Hepatocyte (in vitro differentiated cells): ENCODE results near the gene ZNF385D. TPM values are rescaled to one million over a fixed set of nuclear protein-coding genes. Genes with fewer than 3 reads are reported as not detected.

ENCODE experiments used
- DNase-seq: peaks from one replicate; pipeline ENCODE4 v3.0.0-alpha.2; 2016; ENCODE audit warnings: low spot score
- H2AFZ ChIP-seq: fragments of 200-600 bp; sonication (generic); 2 replicates; pipeline ENCODE4 v1.6.0; 2016; ENCODE audit warnings: antibody characterized with exemption, mild to moderate bottlenecking
- H3K27ac ChIP-seq: fragments of 200-600 bp; sonication (generic); 2 replicates; pipeline ENCODE4 v1.5.1; 2016; ENCODE audit warnings: mild to moderate bottlenecking
- H3K27me3 ChIP-seq: fragments of 200-600 bp; sonication (generic); 2 replicates; pipeline ENCODE4 v1.6.1; 2016
- H3K36me3 ChIP-seq: fragments of 200-600 bp; sonication (generic); replicated peaks from 2 replicates; pipeline ENCODE4 v1.5.1; 2016; ENCODE audit warnings: low read depth; ENCODE audit not compliant: insufficient read depth
- H3K4me1 ChIP-seq: fragments of 200-600 bp; sonication (generic); 2 replicates; pipeline ENCODE4 v1.5.1; 2016; ENCODE audit warnings: mild to moderate bottlenecking, moderate library complexity; ENCODE audit not compliant: insufficient read depth
- H3K4me2 ChIP-seq: fragments of 200-600 bp; sonication (generic); 2 replicates; pipeline ENCODE4 v1.6.0; 2016
- H3K4me3 ChIP-seq: fragments of 200-600 bp; sonication (generic); 2 replicates; pipeline ENCODE4 v1.5.1; 2016; ENCODE audit warnings: mild to moderate bottlenecking
- H3K79me2 ChIP-seq: fragments of 200-600 bp; sonication (generic); 2 replicates; pipeline ENCODE4 v1.6.0; 2017; ENCODE audit warnings: mild to moderate bottlenecking
- H3K9me2 ChIP-seq: fragments of 200-600 bp; sonication (generic); replicated peaks from 2 replicates; pipeline ENCODE4 v1.6.0; 2017; ENCODE audit warnings: mild to moderate bottlenecking; ENCODE audit not compliant: insufficient read depth
- H3K9me3 ChIP-seq: fragments of 200-600 bp; sonication (generic); 2 replicates; pipeline ENCODE4 v1.5.1; 2016; ENCODE audit warnings: low read depth, mild to moderate bottlenecking
- H4K20me1 ChIP-seq: fragments of 200-600 bp; sonication (generic); 2 replicates; pipeline ENCODE4 v1.6.0; 2016; ENCODE audit warnings: mild to moderate bottlenecking; ENCODE audit not compliant: insufficient read depth, poor library complexity, severe bottlenecking
- CTCF ChIP-seq: fragments of 200-600 bp; sonication (generic); IDR thresholded peaks from 2 replicates; pipeline ENCODE4 v1.5.1; 2016; ENCODE audit warnings: antibody characterized with exemption, mild to moderate bottlenecking; ENCODE audit not compliant: poor library complexity
- EZH2 ChIP-seq: fragments of 200-600 bp; sonication (generic); IDR thresholded peaks from 2 replicates; pipeline ENCODE4 v1.6.1; 2016; ENCODE audit warnings: antibody characterized with exemption, mild to moderate bottlenecking, borderline replicate concordance
- EZH2phosphoT487 ChIP-seq: fragments of 200-600 bp; sonication (generic); IDR thresholded peaks from one replicate; pipeline ENCODE4 v1.6.1; 2018; ENCODE audit warnings: antibody characterized with exemption, mild to moderate bottlenecking, low read depth, moderate library complexity; ENCODE audit not compliant: unreplicated experiment, severe bottlenecking
- WGBS: methylation state at CpG from one replicate; pipeline ENCODE4 v1.1.6; 2016; ENCODE audit warnings: low lambda C conversion rate; ENCODE audit errors: missing lambda C conversion rate; 5-methylcytosine and 5-hydroxymethylcytosine counted together
- polyA plus RNA-seq: library from polyadenylated mRNA; unstranded; fragments of >200 nt; fragmentation: Nextera tagmentation; extraction: Ambion mirVana; gene quantifications from 2 replicates; pipeline ENCODE4 v1.2.1, GENCODE V29; 2016
- total RNA-seq: library from RNA; depleted of rRNA; stranded (reverse); fragments of >200 nt; gene quantifications from 2 replicates; pipeline ENCODE4 v1.2.3, GENCODE V29; 2014

The ZNF385D gene
- total and polyA plus RNA-seq, 2 experiments from 2014 or later: 4.9 to 7.4 TPM

- no peaks in the 10 kb centered on the region for H3K79me2 ChIP-seq
- WGBS: 69% methylated on average over 1 of the region's 1 CpG
- H3K9me2 ChIP-seq: no peaks in the 10 kb centered on the region
- DNase-seq: no peak
- no peak overlapping the region for H3K4me2 ChIP-seq
- H3K27ac ChIP-seq: no peak overlapping the region
- no peak overlapping the region for H3K4me3 ChIP-seq
- no peaks in the 10 kb centered on the region for H3K4me1 ChIP-seq
- no peak overlapping the region for H2AFZ ChIP-seq
- no peaks in the 10 kb centered on the region for H4K20me1 ChIP-seq
- no peaks in the 10 kb centered on the region for H3K9me3 ChIP-seq
- TF ChIP-seq EZH2phosphoT487 (no peak), CTCF (no peak), EZH2 (no peak)
- no peaks in the 10 kb centered on the region for H3K36me3 ChIP-seq
- H3K27me3 ChIP-seq: no peaks in the 10 kb centered on the region
These were observed 39.5 kb upstream of the ZNF385D start for GRCh38 chr3:21790466-21790865.

GRCh38 chr3:21789730-21790129, 38.7 kb upstream of the ZNF385D start:
- Histone ChIP-seq H3K4me1 (no peaks in the 10 kb centered on the region), H2AFZ (no peak overlapping the region), H3K27me3 (no peaks in the 10 kb centered on the region), H3K4me2 (no peak overlapping the region), H3K79me2 (no peaks in the 10 kb centered on the region), H4K20me1 (no peaks in the 10 kb centered on the region), H3K27ac (no peak overlapping the region), H3K36me3 (no peaks in the 10 kb centered on the region), H3K9me3 (no peaks in the 10 kb centered on the region), H3K9me2 (no peaks in the 10 kb centered on the region), H3K4me3 (no peak overlapping the region)
- TF ChIP-seq EZH2 (no peak), CTCF (no peak), EZH2phosphoT487 (no peak)
- 90% methylated on average over 1 of the region's 1 CpG for WGBS
- no peak for DNase-seq

GRCh38 chr3:21786438-21786797, 35.4 kb upstream of the ZNF385D start:
- H3K36me3 ChIP-seq: no peaks in the 10 kb centered on the region
- TF ChIP-seq EZH2phosphoT487 (no peak), EZH2 (no peak), CTCF (no peak)
- no peaks in the 10 kb centered on the region for H3K4me1 ChIP-seq
- H3K79me2 ChIP-seq: no peaks in the 10 kb centered on the region
- H4K20me1 ChIP-seq: no peaks in the 10 kb centered on the region
- no peaks in the 10 kb centered on the region for H3K9me3 ChIP-seq
- WGBS: 70% methylated on average over 2 of the region's 2 CpGs
- no peak for DNase-seq
- H3K27me3 ChIP-seq: no peaks in the 10 kb centered on the region
- no peak overlapping the region for H3K4me3 ChIP-seq
- H3K9me2 ChIP-seq: no peaks in the 10 kb centered on the region
- no peak overlapping the region for H3K27ac ChIP-seq
- H2AFZ ChIP-seq: no peak overlapping the region
- no peak overlapping the region for H3K4me2 ChIP-seq

- H3K36me3 ChIP-seq: no peaks in the 10 kb centered on the region
- no peaks in the 10 kb centered on the region for H4K20me1 ChIP-seq
- no peak for DNase-seq
- H3K9me3 ChIP-seq: no peaks in the 10 kb centered on the region
- no peak overlapping the region for H3K4me3 ChIP-seq
- H3K4me1 ChIP-seq: no peaks in the 10 kb centered on the region
- 76% methylated on average over 8 of the region's 8 CpGs for WGBS
- no peak overlapping the region for H3K4me2 ChIP-seq
- no peak overlapping the region for H3K27ac ChIP-seq
- no peaks in the 10 kb centered on the region for H3K27me3 ChIP-seq
- TF ChIP-seq EZH2: no peak
- no peak for TF ChIP-seq CTCF
- no peak for TF ChIP-seq EZH2phosphoT487
- no peak overlapping the region for H2AFZ ChIP-seq
- H3K9me2 ChIP-seq: no peaks in the 10 kb centered on the region
- no peaks in the 10 kb centered on the region for H3K79me2 ChIP-seq
These were observed 34.9 kb upstream of the ZNF385D start for GRCh38 chr3:21785765-21786437.
